IMR-90 (cell line): ENCODE measurements around the gene UBE3A. TPM values are rescaled to one million over a fixed set of nuclear protein-coding genes. Genes with fewer than 3 reads are reported as not detected.

ENCODE experiments used
- ATAC-seq: fragments of 200-7000 bp; cut with Tn5 transposase; 2 replicates; pipeline ENCODE4 v1.9.1; 2020; ENCODE audit warnings: low read depth, mild to moderate bottlenecking, moderate library complexity
- BruUV-seq: library from RNA; stranded (reverse); fragments of 400-500 nt; replicated peaks from 2 replicates; lab custom pipeline; 2021; lab: Mats Ljungman, UMichigan
- CTCF ChIA-PET: fragments of 300-600 bp; formaldehyde crosslinking; extraction: SDS; loops from one replicate; lab custom pipeline; 2021; ENCODE audit warnings: antibody characterized with exemption; lab: Yijun Ruan, JAX
- POLR2A ChIA-PET: fragments of 300-600 bp; sonication (Branson Sonifier 250); formaldehyde crosslinking; loops from one replicate; lab custom pipeline; 2022; ENCODE audit warnings: antibody characterized with exemption; ENCODE audit not compliant: unreplicated experiment; lab: Charles Lee
- DNase-seq: peaks from one replicate; pipeline ENCODE4 v3.0.0; 2013
- H2AFZ ChIP-seq: replicated peaks from 2 replicates; pipeline ENCODE3; 2013; ENCODE audit warnings: low read length, mild to moderate bottlenecking; ENCODE audit not compliant: poor library complexity
- H2AK5ac ChIP-seq: 2 replicates; pipeline ENCODE4 v1.6.1; 2013; ENCODE audit warnings: low read depth, low read length, inconsistent platforms
- H2AK9ac ChIP-seq: replicated peaks from 2 replicates; pipeline ENCODE3; 2013; ENCODE audit warnings: mild to moderate bottlenecking, low read depth, low read length, moderate library complexity; ENCODE audit not compliant: poor library complexity
- H2BK120ac ChIP-seq: 2 replicates; pipeline ENCODE4 v1.6.1; 2013; ENCODE audit warnings: low read depth, low read length, inconsistent platforms
- H2BK15ac ChIP-seq: 3 replicates; pipeline ENCODE4 v1.6.1; 2013; ENCODE audit warnings: low read depth, low read length, inconsistent platforms
- H2BK20ac ChIP-seq: 2 replicates; pipeline ENCODE4 v1.6.1; 2013; ENCODE audit warnings: low read depth, mild to moderate bottlenecking, inconsistent platforms, low read length, moderate library complexity
- H2BK5ac ChIP-seq: 2 replicates; pipeline ENCODE4 v1.6.1; 2013; ENCODE audit warnings: mild to moderate bottlenecking, low read depth, low read length, inconsistent platforms; ENCODE audit not compliant: poor library complexity, severe bottlenecking
- H3K14ac ChIP-seq: replicated peaks from 2 replicates; pipeline ENCODE4 v1.6.1; 2013; ENCODE audit warnings: low read depth, low read length, inconsistent platforms
- H3K18ac ChIP-seq: 2 replicates; pipeline ENCODE4 v1.6.1; 2013; ENCODE audit warnings: low read depth, low read length, control low read depth
- H3K23ac ChIP-seq: 2 replicates; pipeline ENCODE4 v1.6.1; 2013; ENCODE audit warnings: low read depth, low read length, inconsistent platforms
- H3K27ac ChIP-seq: 2 replicates; pipeline ENCODE4 v1.5.1; 2013; ENCODE audit warnings: mild to moderate bottlenecking, control low read depth, low read length; ENCODE audit not compliant: insufficient read depth
- H3K27me3 ChIP-seq: 2 replicates; pipeline ENCODE4 v1.6.1; 2013; ENCODE audit warnings: low read length; ENCODE audit not compliant: control insufficient read depth, insufficient read depth
- H3K36me3 ChIP-seq: 2 replicates; pipeline ENCODE4 v1.6.1; 2013; ENCODE audit warnings: low read length, mixed read lengths; ENCODE audit not compliant: control insufficient read depth, insufficient read depth
- H3K4ac ChIP-seq: 2 replicates; pipeline ENCODE4 v1.6.1; 2013; ENCODE audit warnings: low read depth, low read length, inconsistent platforms
- H3K4me1 ChIP-seq: 2 replicates; pipeline ENCODE4 v1.6.1; 2013; ENCODE audit warnings: low read length, mixed read lengths; ENCODE audit not compliant: control insufficient read depth, insufficient read depth
- H3K4me2 ChIP-seq: 2 replicates; pipeline ENCODE4 v1.6.1; 2013; ENCODE audit warnings: low read depth, mild to moderate bottlenecking, control low read depth, low read length, moderate library complexity
- H3K4me3 ChIP-seq: 2 replicates; pipeline ENCODE4 v1.5.1; 2013; ENCODE audit warnings: low read depth, mild to moderate bottlenecking, control low read depth, low read length, moderate library complexity; ENCODE audit not compliant: insufficient read depth
- H3K56ac ChIP-seq: 2 replicates; pipeline ENCODE4 v1.6.1; 2013; ENCODE audit warnings: low read length, inconsistent platforms; ENCODE audit not compliant: insufficient read depth; ENCODE audit errors: extremely low read depth
- H3K79me1 ChIP-seq, 2 experiments: 2 replicates each; pipeline ENCODE4 v1.6.1; 2013; ENCODE audit warnings: low read length in 2 of 2, inconsistent platforms in 1 of 2, low read depth in 1 of 2
- H3K9ac ChIP-seq: 2 replicates; pipeline ENCODE4 v1.6.1; 2013; ENCODE audit warnings: low read depth, low read length, control low read depth
- H3K9me1 ChIP-seq: 2 replicates; pipeline ENCODE4 v1.6.1; 2013; ENCODE audit warnings: low read length, inconsistent platforms; ENCODE audit not compliant: insufficient read depth
- H3K9me3 ChIP-seq: 2 replicates; pipeline ENCODE4 v1.6.1; 2013; ENCODE audit warnings: low read length; ENCODE audit not compliant: control insufficient read depth, insufficient read depth
- H4K20me1 ChIP-seq: 2 replicates; pipeline ENCODE4 v1.6.1; 2013; ENCODE audit warnings: low read length, inconsistent platforms; ENCODE audit not compliant: insufficient read depth
- H4K5ac ChIP-seq: 2 replicates; pipeline ENCODE4 v1.6.1; 2013; ENCODE audit warnings: mild to moderate bottlenecking, low read depth, low read length, control low read depth
- H4K8ac ChIP-seq, 2 experiments: 2 replicates each; pipeline ENCODE4 v1.6.1; 2013; ENCODE audit warnings: low read depth in 2 of 2, low read length in 2 of 2, control low read depth in 1 of 2, inconsistent platforms in 1 of 2
- H4K91ac ChIP-seq: 2 replicates; pipeline ENCODE4 v1.6.1; 2013; ENCODE audit warnings: low read depth, low read length, inconsistent platforms; ENCODE audit not compliant: insufficient read depth
- BHLHE40 ChIP-seq: fragments of 150-350 bp; IDR thresholded peaks from 2 replicates; pipeline ENCODE4 v1.6.1; 2016; ENCODE audit warnings: mild to moderate bottlenecking, low read depth, low read length
- WGBS, 2 experiments: methylation state at CpG; one replicate each; pipeline versions ENCODE4 v1.1.5 to v1.1.7; 2013; ENCODE audit warnings: missing lambda C conversion rate in 2 of 2; ENCODE audit not compliant: insufficient read length in 1 of 2; ENCODE audit errors: extremely low coverage in 2 of 2; 5-methylcytosine and 5-hydroxymethylcytosine counted together
- dilution Hi-C: fragments of 300-500 bp; cut with HindIII; formaldehyde crosslinking; loops from one replicate; pipeline ENCODE4 v1.14.3; 2018; ENCODE audit warnings: low sequenced_read_pairs; ENCODE audit not compliant: unreplicated experiment
- in situ Hi-C: fragments of 300-500 bp; cut with MboI; formaldehyde crosslinking; loops from 3 replicates; pipeline ENCODE4 v1.14.3; 2019; ENCODE audit warnings: low sequenced_read_pairs, inconsistent platforms, mixed read lengths
- intact Hi-C: fragments of 100-400 bp; cut with micrococcal nuclease; formaldehyde crosslinking; loops from 2 replicates; pipeline ENCODE4 v1.10.0; 2022
- polyA plus RNA-seq, 3 experiments: library from polyadenylated mRNA; depleted of rRNA; stranded (reverse); fragments of >200 nt; gene quantifications; 2 replicates each; pipeline ENCODE4 v1.2.3, GENCODE V29; 2012; ENCODE audit warnings: low replicate concordance in 1 of 3
- total RNA-seq: library from RNA; depleted of rRNA; stranded (reverse); fragments of >200 nt; gene quantifications from 2 replicates; pipeline ENCODE4 v1.2.3, GENCODE V29; 2012

UBE3A gene
- total and polyA plus RNA-seq, 2 of the 4 experiments (the other 2 are of a cell fraction) = 19.3 to 53.2 TPM

- Histone ChIP-seq H3K9ac (no peak overlapping the region), H3K4me2 (no peak overlapping the region), H2BK120ac (no peak overlapping the region), H4K8ac (no peak overlapping the region), H3K9me3 (no peaks in the 10 kb centered on the region), H3K4me1 (no peaks in the 10 kb centered on the region), H2AK5ac (no peak overlapping the region), H2AFZ (no peak overlapping the region), H3K23ac (no peak overlapping the region), H4K5ac (no peak overlapping the region), H3K4ac (no peak overlapping the region), H3K27me3 (no peaks in the 10 kb centered on the region), H2BK20ac (no peak overlapping the region), H3K14ac (no peak overlapping the region), H4K91ac (no peak overlapping the region), H3K4me3 (no peak overlapping the region), H3K27ac (no peak overlapping the region), H4K20me1 (no peaks in the 10 kb centered on the region), H2AK9ac (no peak overlapping the region), H3K79me1 (peaks cover 7 to 10% of the 10 kb centered on the region in 2 experiments; a peak in 2 of 4 replicates), H3K36me3 (peaks cover 14% of the 10 kb centered on the region), H2BK15ac (no peak overlapping the region), H3K56ac (no peak overlapping the region), H3K18ac (no peak overlapping the region), H3K9me1 (no peaks in the 10 kb centered on the region; the same call in 1 of the 2 replicates), H2BK5ac (no peak overlapping the region)
- ChIA-PET CTCF (no interaction called here), POLR2A (no interaction called here)
- BruUV-seq = no TSS peak
- in situ Hi-C loops (loop anchor here (10.0 kb wide), 1 partner anchor 95 kb away; the partner anchor contains the start of gene UBE3A), intact Hi-C loops (no loop called here), dilution Hi-C loops (no loop called here)
- no peak for ATAC-seq
- DNase-seq = no peak
- no peak for TF ChIP-seq BHLHE40
- no CpG with 5 or more reads among the region's 2 CpGs for WGBS, 2 experiments
Observed at GRCh38 chr15:25339431-25339830, 99.4 kb downstream of the UBE3A start.
